ENCODE results near the gene PHYHIPL.
"Not testable (repeated sequence)": the region's sequence is repeated elsewhere in the genome, so short reads cannot be mapped to it uniquely, and the experiment has no call there.

Gene PHYHIPL

GRCh38 chr10:59212301-59212798 lies 35.9 kb downstream of the PHYHIPL start:
- no peak for DNase-seq

- DNase-seq: no peak
Measured at GRCh38 chr10:59214160-59214559, 37.7 kb downstream of the PHYHIPL start.

DNA sequence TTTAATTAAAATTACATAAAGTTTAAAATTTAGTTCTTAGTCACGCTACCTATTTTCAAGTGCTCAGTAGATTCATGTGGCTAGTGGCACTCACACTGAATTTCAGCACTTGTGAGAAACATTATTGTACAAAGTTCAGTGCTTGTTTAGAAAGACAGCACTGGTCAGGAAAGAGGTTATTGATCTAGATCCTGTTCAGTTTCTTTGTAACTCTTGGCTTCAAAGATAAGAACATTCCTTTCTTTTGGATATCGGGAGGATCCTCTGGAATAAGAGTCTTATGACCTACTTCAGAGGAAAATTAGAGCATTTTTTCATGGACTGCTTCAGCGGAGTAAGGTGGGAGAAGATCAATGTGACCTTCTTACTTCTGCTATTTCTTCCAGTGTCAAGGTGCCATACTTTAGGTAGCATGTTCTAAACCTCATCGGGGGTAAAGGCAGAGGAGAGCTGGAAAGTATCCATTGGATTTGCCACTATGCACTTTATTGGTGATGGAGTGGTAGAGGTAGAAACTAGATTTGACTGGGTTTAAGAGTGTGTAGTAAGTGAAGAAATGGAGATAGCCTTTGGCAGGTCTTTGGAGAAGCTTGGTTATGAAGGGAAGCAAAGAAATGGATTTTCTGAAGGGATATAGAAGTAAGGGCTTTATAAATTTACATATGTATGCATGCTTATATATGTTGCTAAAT lies 39.9 kb downstream of the PHYHIPL start:
- no peak for DNase-seq

DNA sequence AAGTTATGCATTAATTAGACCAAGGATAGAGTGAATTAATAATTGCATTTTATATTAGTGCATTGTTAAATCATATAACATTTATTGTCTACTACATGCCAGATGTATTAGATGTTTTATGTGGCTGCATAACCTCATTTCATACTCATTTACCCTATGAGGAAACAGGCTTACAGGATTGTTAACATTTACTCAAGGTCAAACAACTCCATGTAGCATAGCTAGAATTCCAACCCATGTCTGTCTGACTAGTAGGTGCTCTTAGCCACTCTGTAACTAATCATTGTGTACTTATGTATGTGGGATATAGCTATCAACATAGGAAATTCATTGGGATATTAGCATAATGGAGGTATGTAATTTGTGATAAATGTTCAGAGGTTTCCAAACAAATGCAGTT lies 46.3 kb downstream of the PHYHIPL start:
- DNase-seq: no peak

- not testable (repeated sequence) for DNase-seq
Measured at GRCh38 chr10:59223597-59223996, 47.2 kb downstream of the PHYHIPL start.

GRCh38 chr10:59225211-59225610 lies 48.8 kb downstream of the PHYHIPL start:
- DNase-seq: no peak

DNA sequence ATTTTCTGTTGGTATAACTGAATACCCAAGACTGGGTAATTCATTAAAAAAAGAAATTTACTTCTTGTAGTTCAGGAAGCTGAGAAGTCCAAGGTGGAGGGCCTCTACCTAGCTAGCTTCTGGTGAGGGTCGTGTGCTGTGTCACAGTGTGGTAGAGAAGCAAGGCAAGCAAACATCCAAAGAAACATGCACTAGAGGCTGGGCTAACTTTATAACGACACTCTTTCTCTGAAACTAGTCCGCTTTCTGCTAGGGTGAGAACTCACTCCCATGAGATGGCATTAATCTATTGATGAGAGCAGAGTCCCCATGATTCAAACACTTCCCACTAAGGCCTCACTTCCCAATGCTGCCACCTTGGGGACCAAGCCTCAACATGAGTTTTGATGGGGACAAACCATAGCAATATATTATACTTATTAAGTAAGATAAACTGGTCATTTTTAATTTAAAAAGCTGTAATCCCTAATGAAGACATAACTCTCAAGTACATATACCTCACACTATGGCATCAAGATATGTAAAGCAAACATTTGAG lies 50.8 kb downstream of the PHYHIPL start:
- DNase-seq: no peak

DNA sequence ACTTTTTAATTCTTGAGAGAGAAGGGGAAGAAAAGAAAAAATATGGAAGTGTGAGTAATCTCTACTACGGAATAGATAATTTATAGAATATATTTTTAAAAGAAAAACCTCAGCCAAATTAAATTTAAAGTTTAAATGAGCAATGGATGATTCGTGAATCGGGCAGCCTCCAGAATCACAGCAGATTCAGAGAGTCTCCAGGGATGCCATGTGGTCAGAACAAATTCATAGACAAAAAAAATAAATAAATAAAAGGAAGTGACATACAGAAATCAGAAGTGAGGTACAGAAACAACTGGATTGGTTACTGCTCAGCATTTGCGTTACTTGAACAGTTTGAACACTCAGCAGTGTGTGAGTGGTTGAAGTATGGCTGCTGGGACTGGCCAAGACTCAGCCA lies 53.0 kb downstream of the PHYHIPL start:
- no peak for DNase-seq

- no peak for DNase-seq
Measured at GRCh38 chr10:59234194-59234593, 57.8 kb downstream of the PHYHIPL start.

GRCh38 chr10:59234816-59235429 lies 58.5 kb downstream of the PHYHIPL start:
- DNase-seq: no peak

DNA sequence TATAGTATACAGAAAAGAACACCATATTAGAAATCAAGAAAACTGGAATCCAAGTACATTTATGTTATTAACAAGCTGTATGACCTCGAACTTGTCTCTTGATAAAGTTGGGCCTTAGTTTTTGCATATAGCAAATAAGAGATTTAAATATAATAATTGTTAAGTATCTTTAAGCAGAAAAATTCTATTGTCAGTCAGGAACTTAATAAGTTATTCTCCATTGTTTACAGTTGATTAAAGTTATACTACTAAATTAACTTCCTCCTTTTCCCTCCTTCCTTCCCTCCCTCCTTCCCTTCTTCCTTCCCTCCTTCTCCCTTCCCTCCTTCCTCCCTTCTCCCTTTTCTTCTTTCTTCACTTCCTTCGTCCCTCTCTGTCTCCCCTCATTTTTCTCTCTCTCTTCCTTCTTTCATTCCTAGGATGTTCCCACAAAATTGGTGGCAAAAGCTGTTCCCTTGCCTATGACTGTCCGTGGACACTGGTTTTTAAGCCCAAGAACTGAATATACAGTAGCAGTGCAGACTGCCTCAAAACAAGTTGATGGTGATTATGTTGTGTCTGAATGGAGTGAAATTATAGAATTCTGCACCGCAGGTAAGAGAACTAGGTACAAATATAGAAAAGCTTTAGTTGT lies 59.7 kb downstream of the PHYHIPL start:
- DNase-seq: no peak

GRCh38 chr10:59237775-59238174 lies 61.3 kb downstream of the PHYHIPL start:
- no peak for DNase-seq

- DNase-seq: not testable (repeated sequence)
Measured at GRCh38 chr10:59239108-59239507, 62.7 kb downstream of the PHYHIPL start.

DNA sequence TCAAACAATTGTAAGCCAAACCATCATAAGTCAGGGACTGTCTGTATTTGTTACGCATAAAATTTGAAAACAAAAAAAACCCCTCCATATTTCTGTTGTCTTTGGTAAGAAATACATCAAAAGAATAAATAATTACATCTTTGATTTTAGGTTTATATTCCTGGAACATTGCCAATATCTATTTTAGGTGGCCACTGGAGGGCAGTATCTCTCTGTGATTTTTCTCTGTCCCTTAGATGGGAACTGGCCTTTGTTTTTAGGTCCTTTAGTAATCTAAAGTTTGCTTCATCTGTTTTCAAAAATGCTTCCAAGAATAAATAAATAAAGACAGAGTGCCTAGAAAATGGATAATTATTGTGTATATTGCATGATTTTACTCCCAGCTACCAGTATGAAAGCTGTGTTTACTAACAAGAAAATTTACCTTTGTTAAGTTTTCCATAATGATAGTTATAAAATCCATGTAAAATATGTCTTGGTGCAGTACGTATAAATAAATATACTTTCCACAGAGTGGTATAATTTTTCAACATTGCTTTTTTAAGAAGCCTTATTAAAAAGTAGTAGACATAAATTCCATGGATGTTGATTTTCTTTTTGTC lies 64.2 kb downstream of the PHYHIPL start:
- no peak for DNase-seq

DNA sequence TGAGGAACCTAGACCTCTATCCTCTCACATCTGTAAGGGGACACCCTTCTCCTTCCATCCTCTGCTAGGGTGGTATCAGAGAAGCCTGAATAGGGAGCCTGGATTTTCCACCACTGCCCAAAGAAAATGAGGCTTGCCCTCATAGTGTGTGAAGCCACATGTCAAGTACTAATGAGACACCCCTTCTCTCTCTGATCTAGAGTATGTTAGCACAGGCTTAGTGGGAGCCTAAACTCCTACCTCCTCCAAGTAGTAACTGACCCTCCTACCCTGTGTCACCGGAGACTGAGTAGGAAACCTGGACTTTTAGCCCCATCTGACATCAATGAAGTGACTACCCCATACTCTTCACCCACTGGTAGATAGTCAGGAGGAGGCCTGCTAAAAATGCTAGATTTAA lies 65.6 kb downstream of the PHYHIPL start:
- no peak for DNase-seq

DNA sequence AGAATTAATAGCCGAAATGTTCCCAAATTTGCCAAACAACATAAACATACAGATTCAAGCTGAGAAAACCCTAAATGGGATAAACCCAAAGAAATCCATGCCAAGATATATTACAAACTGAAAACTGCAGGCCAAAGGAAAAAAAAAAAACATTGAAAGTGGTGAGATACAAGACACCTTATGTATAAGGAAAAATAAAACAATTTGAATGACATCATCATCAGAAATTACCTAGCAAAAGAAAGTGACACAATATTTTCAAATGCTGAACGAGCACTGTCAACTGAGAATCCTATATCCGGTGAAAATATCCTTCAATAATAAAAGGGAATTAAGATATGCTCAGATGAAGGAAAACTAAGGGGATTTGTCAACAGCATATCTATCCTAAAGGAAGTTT lies 66.5 kb downstream of the PHYHIPL start:
- DNase-seq: no peak

- no peak for DNase-seq
Measured at GRCh38 chr10:59243611-59244195, 67.3 kb downstream of the PHYHIPL start.

- DNase-seq: no peak
Measured at GRCh38 chr10:59244871-59245270, 68.4 kb downstream of the PHYHIPL start.

DNA sequence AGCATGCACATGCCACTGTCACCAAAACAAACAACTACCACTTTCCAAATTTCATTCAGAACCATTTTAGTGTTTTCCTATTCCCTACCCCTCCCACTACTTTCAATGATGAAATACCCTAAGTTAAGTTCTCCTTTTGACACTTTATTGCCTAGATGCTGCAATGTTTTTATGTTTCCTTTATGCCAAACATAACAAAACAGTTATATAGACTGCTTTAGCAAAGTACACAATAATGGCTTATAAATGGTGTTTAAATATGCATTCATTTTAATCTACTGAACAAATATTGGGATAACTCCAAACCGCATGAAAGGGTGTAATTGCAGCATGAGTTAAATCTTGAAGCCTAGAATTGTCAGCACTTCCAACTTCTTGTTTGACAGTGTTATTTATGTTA lies 69.2 kb downstream of the PHYHIPL start:
- no peak for DNase-seq

- DNase-seq: no peak
Measured at GRCh38 chr10:59252491-59252890, 76.0 kb downstream of the PHYHIPL start.

DNA sequence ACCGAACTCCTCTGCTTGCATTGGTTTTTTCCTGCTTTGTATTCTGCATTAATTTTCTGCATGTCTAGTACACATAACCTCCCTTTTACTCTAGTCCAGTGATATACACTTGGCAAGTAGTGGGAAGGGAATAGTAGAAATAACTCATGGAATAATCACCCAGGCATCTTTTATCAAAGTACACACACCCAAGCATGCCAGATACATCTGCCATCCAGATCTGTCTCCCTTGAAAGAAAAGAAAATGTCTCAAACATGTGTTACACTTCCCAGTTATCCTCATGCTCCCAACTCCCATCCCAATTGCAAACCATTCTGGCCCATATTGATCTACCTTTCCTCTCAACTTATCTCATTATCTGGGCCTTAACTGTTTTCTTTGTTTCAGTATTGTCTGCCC lies 79.0 kb downstream of the PHYHIPL start:
- DNase-seq: no peak

DNA sequence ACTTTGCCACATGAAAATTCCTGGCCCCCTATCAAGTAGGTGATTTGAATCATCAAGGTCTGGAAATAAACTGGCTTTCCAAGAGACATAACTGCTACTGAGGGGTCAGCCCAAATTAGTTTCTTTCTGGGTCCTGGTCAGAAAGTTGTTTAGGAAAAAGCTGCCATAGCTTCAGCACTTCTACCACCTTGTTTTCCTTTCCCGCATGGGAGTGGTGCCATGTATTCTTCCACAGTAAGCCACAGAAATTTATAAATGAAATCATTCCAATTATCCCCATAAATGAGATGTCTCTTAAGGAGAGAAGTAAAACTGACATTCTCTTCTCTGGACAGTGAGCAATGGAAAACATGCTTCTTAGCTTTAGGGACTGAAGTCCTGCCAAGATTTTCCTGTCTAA lies 80.8 kb downstream of the PHYHIPL start:
- DNase-seq: no peak

GRCh38 chr10:59258890-59259289 lies 82.4 kb downstream of the PHYHIPL start:
- no peak for DNase-seq
